ENCODE data around the gene MORF4L2. TPM values are rescaled to one million over a fixed set of nuclear protein-coding genes. Genes with fewer than 3 reads are reported as not detected.

MORF4L2 gene
- total and polyA plus RNA-seq, 4 donors: 90.9 to 366 (median 175) TPM

DNA sequence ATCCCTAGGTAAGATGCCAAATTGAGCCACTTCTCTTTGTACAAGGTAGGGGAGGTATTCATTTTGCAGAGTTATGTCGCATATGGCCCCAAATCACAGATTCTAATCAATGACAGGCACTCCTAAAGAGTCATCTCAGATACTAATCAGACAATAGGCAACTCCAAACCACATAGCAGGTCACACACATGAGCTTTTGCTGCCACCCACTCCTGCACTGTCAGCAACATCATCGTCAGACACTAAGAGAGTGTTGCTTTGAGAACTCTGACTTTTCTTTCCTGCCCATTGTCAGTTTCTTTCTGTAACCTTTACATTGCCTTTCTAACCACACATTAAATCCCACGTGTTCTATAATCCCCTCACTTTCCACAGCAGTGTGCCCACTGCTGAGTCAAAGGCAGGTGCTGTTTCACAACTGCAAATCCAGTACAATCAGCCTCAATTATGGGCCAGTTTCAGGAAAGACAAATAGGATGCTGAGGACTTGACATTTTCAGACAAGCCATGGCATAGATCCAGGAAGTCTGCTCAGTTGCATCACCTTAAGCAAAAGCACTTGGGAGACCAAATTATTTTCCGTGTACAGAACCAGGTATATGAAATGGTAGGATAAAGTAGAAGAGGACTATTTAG is 47.7 kb upstream of the MORF4L2 start:
- no peak overlapping the region for H3K4me3 ChIP-seq (ENCODE audit: low read depth in 1 of 3, low read length in 3 of 3)
- H3K27me3 ChIP-seq (ENCODE audit: control insufficient read depth in 4 of 4, insufficient read depth in 4 of 4, low read length in 3 of 4): no peaks in the 10 kb centered on the region
- no peaks in the 10 kb centered on the region for H3K9me3 ChIP-seq (ENCODE audit: control insufficient read depth in 4 of 4, low read length in 3 of 4)
- no peak overlapping the region for H3K27ac ChIP-seq (ENCODE audit: low read depth in 1 of 2, low read length in 2 of 2)
- no peaks in the 10 kb centered on the region for H3K4me1 ChIP-seq (ENCODE audit: control insufficient read depth in 4 of 4, insufficient read depth in 4 of 4, low read length in 3 of 4)
- no peak overlapping the region for H3K9ac ChIP-seq (ENCODE audit: low read depth in 1 of 2, low read length in 2 of 2)
- TF ChIP-seq, protein P1, sequence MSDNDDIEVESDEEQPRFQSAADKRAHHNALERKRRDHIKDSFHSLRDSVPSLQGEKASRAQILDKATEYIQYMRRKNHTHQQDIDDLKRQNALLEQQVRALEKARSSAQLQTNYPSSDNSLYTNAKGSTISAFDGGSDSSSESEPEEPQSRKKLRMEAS (IDR thresholded peaks at IDR 0.05): no peak
- TF ChIP-seq EGR1 (IDR thresholded peaks at IDR 0.05; ENCODE audit: low read depth in 2 of 2) (no peak), RAD21 (IDR thresholded peaks at IDR 0.05) (no peak), FOXA2 (IDR thresholded peaks at IDR 0.05) (no peak), SP1 (IDR thresholded peaks at IDR 0.05) (no peak)
- TF ChIP-seq, protein P2, sequence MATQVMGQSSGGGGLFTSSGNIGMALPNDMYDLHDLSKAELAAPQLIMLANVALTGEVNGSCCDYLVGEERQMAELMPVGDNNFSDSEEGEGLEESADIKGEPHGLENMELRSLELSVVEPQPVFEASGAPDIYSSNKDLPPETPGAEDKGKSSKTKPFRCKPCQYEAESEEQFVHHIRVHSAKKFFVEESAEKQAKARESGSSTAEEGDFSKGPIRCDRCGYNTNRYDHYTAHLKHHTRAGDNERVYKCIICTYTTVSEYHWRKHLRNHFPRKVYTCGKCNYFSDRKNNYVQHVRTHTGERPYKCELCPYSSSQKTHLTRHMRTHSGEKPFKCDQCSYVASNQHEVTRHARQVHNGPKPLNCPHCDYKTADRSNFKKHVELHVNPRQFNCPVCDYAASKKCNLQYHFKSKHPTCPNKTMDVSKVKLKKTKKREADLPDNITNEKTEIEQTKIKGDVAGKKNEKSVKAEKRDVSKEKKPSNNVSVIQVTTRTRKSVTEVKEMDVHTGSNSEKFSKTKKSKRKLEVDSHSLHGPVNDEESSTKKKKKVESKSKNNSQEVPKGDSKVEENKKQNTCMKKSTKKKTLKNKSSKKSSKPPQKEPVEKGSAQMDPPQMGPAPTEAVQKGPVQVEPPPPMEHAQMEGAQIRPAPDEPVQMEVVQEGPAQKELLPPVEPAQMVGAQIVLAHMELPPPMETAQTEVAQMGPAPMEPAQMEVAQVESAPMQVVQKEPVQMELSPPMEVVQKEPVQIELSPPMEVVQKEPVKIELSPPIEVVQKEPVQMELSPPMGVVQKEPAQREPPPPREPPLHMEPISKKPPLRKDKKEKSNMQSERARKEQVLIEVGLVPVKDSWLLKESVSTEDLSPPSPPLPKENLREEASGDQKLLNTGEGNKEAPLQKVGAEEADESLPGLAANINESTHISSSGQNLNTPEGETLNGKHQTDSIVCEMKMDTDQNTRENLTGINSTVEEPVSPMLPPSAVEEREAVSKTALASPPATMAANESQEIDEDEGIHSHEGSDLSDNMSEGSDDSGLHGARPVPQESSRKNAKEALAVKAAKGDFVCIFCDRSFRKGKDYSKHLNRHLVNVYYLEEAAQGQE (IDR thresholded peaks at IDR 0.05): no peak
- TF ChIP-seq, protein P3, sequence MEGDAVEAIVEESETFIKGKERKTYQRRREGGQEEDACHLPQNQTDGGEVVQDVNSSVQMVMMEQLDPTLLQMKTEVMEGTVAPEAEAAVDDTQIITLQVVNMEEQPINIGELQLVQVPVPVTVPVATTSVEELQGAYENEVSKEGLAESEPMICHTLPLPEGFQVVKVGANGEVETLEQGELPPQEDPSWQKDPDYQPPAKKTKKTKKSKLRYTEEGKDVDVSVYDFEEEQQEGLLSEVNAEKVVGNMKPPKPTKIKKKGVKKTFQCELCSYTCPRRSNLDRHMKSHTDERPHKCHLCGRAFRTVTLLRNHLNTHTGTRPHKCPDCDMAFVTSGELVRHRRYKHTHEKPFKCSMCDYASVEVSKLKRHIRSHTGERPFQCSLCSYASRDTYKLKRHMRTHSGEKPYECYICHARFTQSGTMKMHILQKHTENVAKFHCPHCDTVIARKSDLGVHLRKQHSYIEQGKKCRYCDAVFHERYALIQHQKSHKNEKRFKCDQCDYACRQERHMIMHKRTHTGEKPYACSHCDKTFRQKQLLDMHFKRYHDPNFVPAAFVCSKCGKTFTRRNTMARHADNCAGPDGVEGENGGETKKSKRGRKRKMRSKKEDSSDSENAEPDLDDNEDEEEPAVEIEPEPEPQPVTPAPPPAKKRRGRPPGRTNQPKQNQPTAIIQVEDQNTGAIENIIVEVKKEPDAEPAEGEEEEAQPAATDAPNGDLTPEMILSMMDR (IDR thresholded peaks at IDR 0.05; ENCODE audit: low read depth, low read length, missing input control): no peak
- 36% methylated on average over 4 of the region's 4 CpGs for WGBS
- DNase-seq (ENCODE audit: low spot score): no peak
- no peaks in the 10 kb centered on the region for H3K36me3 ChIP-seq (ENCODE audit: control insufficient read depth in 4 of 4, insufficient read depth in 3 of 4, low read depth in 1 of 4, low read length in 3 of 4)

DNA sequence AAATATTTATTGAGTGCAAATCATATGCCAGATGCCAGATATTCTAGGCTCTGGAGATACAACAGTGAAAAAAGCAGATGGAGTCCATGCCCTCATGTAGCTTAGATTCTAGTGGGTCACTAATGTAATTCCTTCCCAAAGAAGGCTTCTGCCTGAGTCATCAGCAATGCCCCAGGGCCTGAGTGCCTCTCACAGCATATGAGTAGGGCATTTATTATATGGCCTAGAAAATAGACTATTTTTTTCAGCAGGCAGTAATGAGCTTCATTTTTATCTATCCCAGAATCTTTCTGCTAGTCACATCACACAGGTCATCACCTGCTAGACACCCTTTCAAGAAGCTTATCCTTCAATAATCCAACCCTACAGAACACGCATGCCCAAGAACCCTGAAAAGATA is 46.5 kb upstream of the MORF4L2 start:
- Histone ChIP-seq H3K36me3 (ENCODE audit: control insufficient read depth in 4 of 4, insufficient read depth in 3 of 4, low read depth in 1 of 4, low read length in 3 of 4) (no peaks in the 10 kb centered on the region), H3K4me3 (ENCODE audit: low read depth in 1 of 3, low read length in 3 of 3) (no peak overlapping the region), H3K9ac (ENCODE audit: low read depth in 1 of 2, low read length in 2 of 2) (no peak overlapping the region), H3K27ac (ENCODE audit: low read depth in 1 of 2, low read length in 2 of 2) (no peak overlapping the region), H3K4me1 (ENCODE audit: control insufficient read depth in 4 of 4, insufficient read depth in 4 of 4, low read length in 3 of 4) (no peaks in the 10 kb centered on the region), H3K9me3 (ENCODE audit: control insufficient read depth in 4 of 4, low read length in 3 of 4) (no peaks in the 10 kb centered on the region), H3K27me3 (ENCODE audit: control insufficient read depth in 4 of 4, insufficient read depth in 4 of 4, low read length in 3 of 4) (peaks cover 0 to 3% (median 0%) of the 10 kb centered on the region in 4 donors)
- WGBS: 76% methylated on average over 1 of the region's 1 CpG
- no peak for DNase-seq (ENCODE audit: low spot score)
- TF ChIP-seq GABPA (IDR thresholded peaks at IDR 0.05 in 1 of 2, conservative IDR thresholded peaks at IDR 0.05 in 1 of 2) (no peak), SP1 (IDR thresholded peaks at IDR 0.05) (no peak), HNF4A (conservative IDR thresholded peaks at IDR 0.05) (no peak), EGR1 (IDR thresholded peaks at IDR 0.05; ENCODE audit: low read depth in 2 of 2) (no peak), RAD21 (IDR thresholded peaks at IDR 0.05) (no peak), TAF1 (conservative IDR thresholded peaks at IDR 0.05) (no peak), RXRA (IDR thresholded peaks at IDR 0.05) (no peak), HNF4G (IDR thresholded peaks at IDR 0.05) (no peak), YY1 (IDR thresholded peaks at IDR 0.05) (no peak), NR2F2 (IDR thresholded peaks at IDR 0.05) (no peak), FOXA1 (IDR thresholded peaks at IDR 0.05) (no peak), FOXA2 (IDR thresholded peaks at IDR 0.05) (no peak), JUND (IDR thresholded peaks at IDR 0.05) (no peak)
- TF ChIP-seq, protein P1 (IDR thresholded peaks at IDR 0.05): no peak
- TF ChIP-seq, protein P3 (IDR thresholded peaks at IDR 0.05; ENCODE audit: low read depth, low read length, missing input control): no peak
- TF ChIP-seq, protein P2 (IDR thresholded peaks at IDR 0.05): no peak
- TF ChIP-seq, protein P4, sequence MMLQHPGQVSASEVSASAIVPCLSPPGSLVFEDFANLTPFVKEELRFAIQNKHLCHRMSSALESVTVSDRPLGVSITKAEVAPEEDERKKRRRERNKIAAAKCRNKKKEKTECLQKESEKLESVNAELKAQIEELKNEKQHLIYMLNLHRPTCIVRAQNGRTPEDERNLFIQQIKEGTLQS (IDR thresholded peaks at IDR 0.05): no peak

Data from liver (tissue), 9 donors.